ENCODE data around the gene PAK4. TPM values are rescaled to one million over a fixed set of nuclear protein-coding genes. Genes with fewer than 3 reads are reported as not detected.

Gene PAK4
- polyA plus RNA-seq, 1 donor (not counting 4 experiments of a cell fraction or from before 2014, with no cell fraction given), result 11.2 TPM

DNA sequence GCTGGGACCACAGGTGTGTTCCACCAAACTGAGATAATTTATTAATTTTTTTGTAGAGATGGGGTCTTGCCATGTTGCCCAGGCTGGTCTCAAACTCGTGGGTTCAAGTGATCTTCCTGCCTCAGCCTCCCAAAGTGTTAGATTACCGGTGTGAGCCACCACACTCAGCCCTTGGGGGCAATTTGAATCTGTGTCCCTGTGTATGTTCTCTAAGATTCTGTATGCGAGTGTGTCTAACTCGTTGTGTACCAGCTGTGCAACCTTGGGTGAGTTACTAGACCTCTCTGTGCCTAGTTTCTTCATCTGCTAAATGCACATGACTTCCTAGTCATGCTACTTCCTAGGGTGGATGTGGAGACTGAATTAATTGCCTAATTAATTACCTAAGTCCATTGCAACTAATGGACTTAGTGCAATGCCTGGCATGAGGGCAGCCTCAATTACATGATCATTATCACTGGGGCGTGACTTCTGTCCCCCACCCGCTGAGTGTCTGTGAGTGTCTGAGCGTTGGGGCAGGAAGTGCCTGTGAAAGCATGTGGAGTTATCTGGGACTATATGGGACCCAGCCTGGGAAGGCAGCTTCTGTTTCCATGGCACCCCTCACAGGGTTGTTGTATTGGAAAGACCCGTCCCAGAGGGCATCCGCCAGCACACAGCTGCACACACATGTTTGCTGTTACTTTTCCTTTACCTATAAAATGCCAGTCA is 69.4 kb downstream of the PAK4 start:
- H3K27ac ChIP-seq (ENCODE audit: control insufficient read depth, insufficient read depth, low read length), result no peak overlapping the region
- no peaks in the 10 kb centered on the region for H3K79me2 ChIP-seq (ENCODE audit: control insufficient read depth, insufficient read depth, low read length)
- DNase-seq (ENCODE audit: low read depth, low spot score) (no peak), FAIRE-seq (no peak)
- no peak overlapping the region for H2AFZ ChIP-seq (ENCODE audit: control insufficient read depth, low read length)
- H3K27me3 ChIP-seq (ENCODE audit: control insufficient read depth, extremely low read depth, insufficient read depth, low read length), result peaks cover 33% of the 10 kb centered on the region
- dilution Hi-C loops (cut with MboI; ENCODE audit: extremely low pct_ligation_motif_present, low sequenced_read_pairs), result no loop called here
- no peaks in the 10 kb centered on the region for H3K36me3 ChIP-seq (ENCODE audit: control insufficient read depth in 2 of 2, extremely low read depth in 1 of 2, insufficient read depth in 2 of 2, low read length in 2 of 2)
- no peak for TF ChIP-seq CTCF (optimal IDR thresholded peaks at IDR 0.05 in 1 of 3, IDR thresholded peaks at IDR 0.05 in 1 of 3, conservative IDR thresholded peaks at IDR 0.05 in 1 of 3; ENCODE audit: extremely low read depth in 1 of 3, insufficient read depth in 2 of 3, low read length in 3 of 3)
- TF ChIP-seq EZH2 (IDR thresholded peaks at IDR 0.05; ENCODE audit: low read length), result no peak
- no peaks in the 10 kb centered on the region for H3K9me3 ChIP-seq (ENCODE audit: control insufficient read depth, low read depth, low read length)
- H3K4me3 ChIP-seq (ENCODE audit: control insufficient read depth in 2 of 3, extremely low read depth in 1 of 3, insufficient read depth in 2 of 3, low read depth in 1 of 3, low read length in 3 of 3), result no peak overlapping the region
- H4K20me1 ChIP-seq (ENCODE audit: control insufficient read depth, extremely low read depth, insufficient read depth, low read length), result no peaks in the 10 kb centered on the region
- H3K9me1 ChIP-seq (ENCODE audit: control insufficient read depth, extremely low read depth, insufficient read depth, low read length), result no peaks in the 10 kb centered on the region
- H3K4me2 ChIP-seq (ENCODE audit: control insufficient read depth, extremely low read depth, insufficient read depth, low read depth, low read length), result no peak overlapping the region
- peaks cover 23% of the 10 kb centered on the region for H3K4me1 ChIP-seq (ENCODE audit: control insufficient read depth, extremely low read depth, insufficient read depth, low read length)
- H3K9ac ChIP-seq (ENCODE audit: control insufficient read depth, extremely low read depth, insufficient read depth, low read length), result no peak overlapping the region

- H4K20me1 ChIP-seq (ENCODE audit: control insufficient read depth, extremely low read depth, insufficient read depth, low read length), result no peaks in the 10 kb centered on the region
- no peak overlapping the region for H3K9ac ChIP-seq (ENCODE audit: control insufficient read depth, extremely low read depth, insufficient read depth, low read length)
- H3K9me3 ChIP-seq (ENCODE audit: control insufficient read depth, low read depth, low read length), result no peaks in the 10 kb centered on the region
- H3K27me3 ChIP-seq (ENCODE audit: control insufficient read depth, extremely low read depth, insufficient read depth, low read length), result peaks cover 33% of the 10 kb centered on the region
- no peaks in the 10 kb centered on the region for H3K9me1 ChIP-seq (ENCODE audit: control insufficient read depth, extremely low read depth, insufficient read depth, low read length)
- no peak overlapping the region for H3K27ac ChIP-seq (ENCODE audit: control insufficient read depth, insufficient read depth, low read length)
- FAIRE-seq, result no peak
- dilution Hi-C loops (cut with MboI; ENCODE audit: extremely low pct_ligation_motif_present, low sequenced_read_pairs), result no loop called here
- H3K4me2 ChIP-seq (ENCODE audit: control insufficient read depth, extremely low read depth, insufficient read depth, low read depth, low read length), result no peak overlapping the region
- H3K4me1 ChIP-seq (ENCODE audit: control insufficient read depth, extremely low read depth, insufficient read depth, low read length), result peaks cover 23% of the 10 kb centered on the region
- no peaks in the 10 kb centered on the region for H3K36me3 ChIP-seq (ENCODE audit: control insufficient read depth in 2 of 2, extremely low read depth in 1 of 2, insufficient read depth in 2 of 2, low read length in 2 of 2)
- H2AFZ ChIP-seq (ENCODE audit: control insufficient read depth, low read length), result no peak overlapping the region
- DNase-seq (ENCODE audit: low read depth, low spot score), result no peak
- no peak for TF ChIP-seq EZH2 (IDR thresholded peaks at IDR 0.05; ENCODE audit: low read length)
- no peak for TF ChIP-seq CTCF (optimal IDR thresholded peaks at IDR 0.05 in 1 of 3, IDR thresholded peaks at IDR 0.05 in 1 of 3, conservative IDR thresholded peaks at IDR 0.05 in 1 of 3; ENCODE audit: extremely low read depth in 1 of 3, insufficient read depth in 2 of 3, low read length in 3 of 3)
- H3K4me3 ChIP-seq (ENCODE audit: control insufficient read depth in 2 of 3, extremely low read depth in 1 of 3, insufficient read depth in 2 of 3, low read depth in 1 of 3, low read length in 3 of 3), result no peak overlapping the region
- no peaks in the 10 kb centered on the region for H3K79me2 ChIP-seq (ENCODE audit: control insufficient read depth, insufficient read depth, low read length)
These were observed 70.2 kb downstream of the PAK4 start for GRCh38 chr19:39195755-39196154.
